HepG2 (cell line): ENCODE data around the gene TM4SF5. TPM values are rescaled to one million over a fixed set of nuclear protein-coding genes. Genes with fewer than 3 reads are reported as not detected.

Experiments
- EHMT2 ChIP-seq: fragments of 200-600 bp; sonication (generic); IDR thresholded peaks from 2 replicates; pipeline ENCODE4 v1.7.0; 2017; ENCODE audit warnings: antibody characterized with exemption, low read depth, low read length, borderline replicate concordance
- FOXP1 ChIP-seq, 2 experiments: fragments of 450-650 bp in 1 of 2; IDR thresholded peaks; 2 replicates each; pipeline ENCODE4 v1.6.1; 2017 to 2018; ENCODE audit warnings: antibody characterized with exemption in 1 of 2
- IKZF1 ChIP-seq: fragments of 450-650 bp; IDR thresholded peaks from 2 replicates; pipeline ENCODE4 v1.7.1; 2016
- PCBP1 ChIP-seq: fragments of 200-400 bp; formaldehyde crosslinking; IDR thresholded peaks from 2 replicates; pipeline ENCODE4 v1.6.1; 2017; ENCODE audit warnings: mild to moderate bottlenecking, low read depth, low read length, borderline replicate concordance
- PHF21A ChIP-seq: sonication (generic); formaldehyde crosslinking; IDR thresholded peaks from 2 replicates; pipeline ENCODE4 v1.5.0; 2020; ENCODE audit warnings: mild to moderate bottlenecking, missing genetic modification reagents
- RBAK ChIP-seq: sonication (generic); formaldehyde crosslinking; IDR thresholded peaks from 2 replicates; pipeline ENCODE4 v1.5.1; 2020; ENCODE audit warnings: mild to moderate bottlenecking, missing genetic modification reagents
- RORA ChIP-seq: sonication (generic); formaldehyde crosslinking; IDR thresholded peaks from 2 replicates; pipeline ENCODE4 v1.5.0; 2020; ENCODE audit warnings: mild to moderate bottlenecking, missing genetic modification reagents, moderate library complexity
- SATB2 ChIP-seq: sonication (generic); formaldehyde crosslinking; IDR thresholded peaks from 2 replicates; pipeline ENCODE4 v1.5.0; 2020; ENCODE audit warnings: missing genetic modification reagents
- TBP ChIP-seq: sonication (generic); formaldehyde crosslinking; IDR thresholded peaks from 2 replicates; pipeline ENCODE4 v1.5.0; 2020; ENCODE audit warnings: missing genetic modification reagents
- TOPORS ChIP-seq: sonication (generic); formaldehyde crosslinking; IDR thresholded peaks from 2 replicates; pipeline ENCODE4 v1.8.0; 2023; ENCODE audit warnings: mild to moderate bottlenecking, missing genetic modification reagents
- ZBTB14 ChIP-seq: sonication (generic); formaldehyde crosslinking; IDR thresholded peaks from 2 replicates; pipeline ENCODE4 v1.4.0; 2020; ENCODE audit warnings: missing genetic modification reagents
- ZFP41 ChIP-seq: sonication (generic); formaldehyde crosslinking; IDR thresholded peaks from 2 replicates; pipeline ENCODE4 v1.4.0; 2020; ENCODE audit warnings: mild to moderate bottlenecking, missing genetic modification reagents, borderline replicate concordance
- ZNF280B ChIP-seq: sonication (generic); formaldehyde crosslinking; IDR thresholded peaks from 2 replicates; pipeline ENCODE4 v1.5.0; 2020; ENCODE audit warnings: missing genetic modification reagents, mild to moderate bottlenecking, borderline replicate concordance
- ZNF558 ChIP-seq: sonication (generic); formaldehyde crosslinking; IDR thresholded peaks from 2 replicates; pipeline ENCODE4 v1.9.0; 2022; ENCODE audit warnings: mild to moderate bottlenecking, missing genetic modification reagents, borderline replicate concordance
- ZNF589 ChIP-seq: sonication (generic); formaldehyde crosslinking; conservative IDR thresholded peaks from 2 replicates; pipeline ENCODE4 v1.8.0; 2022; ENCODE audit warnings: mild to moderate bottlenecking, moderate library complexity, missing genetic modification reagents
- ZNF652 ChIP-seq: IDR thresholded peaks from 2 replicates; pipeline ENCODE4 v1.6.1; 2016; ENCODE audit warnings: low read depth, borderline replicate concordance
- ZNF781 ChIP-seq: sonication (generic); formaldehyde crosslinking; IDR thresholded peaks from 2 replicates; pipeline ENCODE4 v1.5.1; 2020; ENCODE audit warnings: borderline replicate concordance, mild to moderate bottlenecking, missing genetic modification reagents; ENCODE audit errors: not compliant biosample characterization
- polyA plus RNA-seq, 8 experiments: library from polyadenylated mRNA; depleted of rRNA in 3 of 8; stranded (reverse) in 7 of 8; unstranded in 1 of 8; fragments of >200 nt; fragmentation: Illumina TruSeq in 4 of 8; extraction: Trizol in 4 of 8; gene quantifications; 2 replicates each; pipeline versions ENCODE4 v1.2.1 to v1.2.3, GENCODE V29; 2011 to 2016; ENCODE audit warnings: low read depth in 4 of 8, missing spikeins in 1 of 8, mixed read lengths in 1 of 8; ENCODE audit not compliant: insufficient read depth in 1 of 8
- total RNA-seq, 5 experiments: library from RNA; depleted of rRNA; stranded (reverse); fragments of >200 nt; fragmentation: Illumina TruSeq; extraction: Trizol; gene quantifications; 2 replicates each; pipeline ENCODE4 v1.2.3, GENCODE V29; 2016; ENCODE audit warnings: low read depth in 1 of 5
- TF ChIP-seq, protein P1 (sequence below): sonication (generic); formaldehyde crosslinking; IDR thresholded peaks from 2 replicates; pipeline ENCODE4 v1.9.0; 2021; ENCODE audit warnings: missing genetic modification reagents, borderline replicate concordance
- TF ChIP-seq, protein P2 (sequence below): sonication (generic); formaldehyde crosslinking; IDR thresholded peaks from 2 replicates; pipeline ENCODE4 v1.5.0; 2020; ENCODE audit warnings: mild to moderate bottlenecking, missing genetic modification reagents, moderate library complexity

The TM4SF5 gene
- total and polyA plus RNA-seq, 2 of the 13 experiments (the other 11 are each of a cell fraction or from before 2014, with no cell fraction given): 30.1 to 126 TPM

DNA sequence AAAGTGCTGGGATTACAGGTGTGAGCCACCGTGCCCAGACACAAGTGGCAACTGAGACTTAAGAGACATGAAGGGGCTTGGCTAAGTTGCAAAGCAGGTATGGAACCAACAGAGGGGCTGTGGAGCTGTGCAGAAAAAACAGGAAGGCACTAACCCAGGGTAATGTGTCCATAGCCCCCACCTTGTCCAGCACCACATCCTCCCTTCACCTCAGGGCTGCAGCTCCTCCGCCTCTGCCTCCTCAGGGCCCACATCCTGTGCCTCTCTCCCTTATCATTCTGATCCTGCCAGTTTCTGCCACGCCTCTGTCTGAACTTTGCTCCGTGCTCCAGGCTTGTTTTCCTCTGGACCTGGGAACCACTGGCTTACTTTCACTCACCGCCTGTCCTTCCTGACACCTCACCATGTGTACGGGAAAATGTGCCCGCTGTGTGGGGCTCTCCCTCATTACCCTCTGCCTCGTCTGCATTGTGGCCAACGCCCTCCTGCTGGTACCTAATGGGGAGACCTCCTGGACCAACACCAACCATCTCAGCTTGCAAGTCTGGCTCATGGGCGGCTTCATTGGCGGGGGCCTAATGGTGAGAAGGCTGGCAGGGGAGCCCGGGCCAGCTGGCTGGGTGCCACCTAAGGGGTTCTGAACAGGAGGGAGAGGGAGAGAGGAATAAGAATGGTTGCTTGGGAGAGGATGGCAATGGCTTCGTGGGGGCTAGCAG lies at the start of gene TM4SF5 (continued):
- TF ChIP-seq, protein P1, sequence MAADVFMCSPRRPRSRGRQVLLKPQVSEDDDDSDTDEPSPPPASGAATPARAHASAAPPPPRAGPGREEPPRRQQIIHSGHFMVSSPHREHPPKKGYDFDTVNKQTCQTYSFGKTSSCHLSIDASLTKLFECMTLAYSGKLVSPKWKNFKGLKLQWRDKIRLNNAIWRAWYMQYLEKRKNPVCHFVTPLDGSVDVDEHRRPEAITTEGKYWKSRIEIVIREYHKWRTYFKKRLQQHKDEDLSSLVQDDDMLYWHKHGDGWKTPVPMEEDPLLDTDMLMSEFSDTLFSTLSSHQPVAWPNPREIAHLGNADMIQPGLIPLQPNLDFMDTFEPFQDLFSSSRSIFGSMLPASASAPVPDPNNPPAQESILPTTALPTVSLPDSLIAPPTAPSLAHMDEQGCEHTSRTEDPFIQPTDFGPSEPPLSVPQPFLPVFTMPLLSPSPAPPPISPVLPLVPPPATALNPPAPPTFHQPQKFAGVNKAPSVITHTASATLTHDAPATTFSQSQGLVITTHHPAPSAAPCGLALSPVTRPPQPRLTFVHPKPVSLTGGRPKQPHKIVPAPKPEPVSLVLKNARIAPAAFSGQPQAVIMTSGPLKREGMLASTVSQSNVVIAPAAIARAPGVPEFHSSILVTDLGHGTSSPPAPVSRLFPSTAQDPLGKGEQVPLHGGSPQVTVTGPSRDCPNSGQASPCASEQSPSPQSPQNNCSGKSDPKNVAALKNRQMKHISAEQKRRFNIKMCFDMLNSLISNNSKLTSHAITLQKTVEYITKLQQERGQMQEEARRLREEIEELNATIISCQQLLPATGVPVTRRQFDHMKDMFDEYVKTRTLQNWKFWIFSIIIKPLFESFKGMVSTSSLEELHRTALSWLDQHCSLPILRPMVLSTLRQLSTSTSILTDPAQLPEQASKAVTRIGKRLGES: no peak
- 0 out of 2 replicates have a peak, but pooled peaks have one; percentile 43 for TF ChIP-seq ZNF589 (CRISPR knock-in tag)
- no peak for TF ChIP-seq IKZF1
- TF ChIP-seq ZFP41 (CRISPR knock-in tag): 0 out of 2 replicates have a peak, but pooled peaks have one; percentile 38
- no peak for TF ChIP-seq FOXP1 (IDR thresholded peaks at IDR 0.05)
- peak; percentile 82 for TF ChIP-seq FOXP1 (CRISPR knock-in tag; IDR thresholded peaks at IDR 0.05)
- TF ChIP-seq ZNF652 (CRISPR knock-in tag): peak; percentile 28; the same call in 1 of the 2 replicates
- TF ChIP-seq ZBTB14 (CRISPR knock-in tag): 0 out of 2 replicates have a peak, but pooled peaks have one; percentile 20
- TF ChIP-seq PCBP1: peak; percentile 63; the same call in 1 of the 2 replicates
- no peak for TF ChIP-seq RORA (CRISPR knock-in tag)
- no peak; the same call in 1 of the 2 replicates for TF ChIP-seq ZNF280B
- TF ChIP-seq, protein P2, sequence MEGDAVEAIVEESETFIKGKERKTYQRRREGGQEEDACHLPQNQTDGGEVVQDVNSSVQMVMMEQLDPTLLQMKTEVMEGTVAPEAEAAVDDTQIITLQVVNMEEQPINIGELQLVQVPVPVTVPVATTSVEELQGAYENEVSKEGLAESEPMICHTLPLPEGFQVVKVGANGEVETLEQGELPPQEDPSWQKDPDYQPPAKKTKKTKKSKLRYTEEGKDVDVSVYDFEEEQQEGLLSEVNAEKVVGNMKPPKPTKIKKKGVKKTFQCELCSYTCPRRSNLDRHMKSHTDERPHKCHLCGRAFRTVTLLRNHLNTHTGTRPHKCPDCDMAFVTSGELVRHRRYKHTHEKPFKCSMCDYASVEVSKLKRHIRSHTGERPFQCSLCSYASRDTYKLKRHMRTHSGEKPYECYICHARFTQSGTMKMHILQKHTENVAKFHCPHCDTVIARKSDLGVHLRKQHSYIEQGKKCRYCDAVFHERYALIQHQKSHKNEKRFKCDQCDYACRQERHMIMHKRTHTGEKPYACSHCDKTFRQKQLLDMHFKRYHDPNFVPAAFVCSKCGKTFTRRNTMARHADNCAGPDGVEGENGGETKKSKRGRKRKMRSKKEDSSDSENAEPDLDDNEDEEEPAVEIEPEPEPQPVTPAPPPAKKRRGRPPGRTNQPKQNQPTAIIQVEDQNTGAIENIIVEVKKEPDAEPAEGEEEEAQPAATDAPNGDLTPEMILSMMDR (CRISPR knock-in tag): peak; percentile 41
- TF ChIP-seq TBP: no peak; the same call in 1 of the 2 replicates
- no peak for TF ChIP-seq ZNF781 (CRISPR knock-in tag)
- TF ChIP-seq PHF21A: peak; percentile 88
- TF ChIP-seq EHMT2: no peak
- TF ChIP-seq ZNF558 (CRISPR knock-in tag): peak; percentile 72; the same call in 1 of the 2 replicates
- TF ChIP-seq TOPORS (CRISPR knock-in tag): peak; percentile 82; the same call in 1 of the 2 replicates
- TF ChIP-seq RBAK (CRISPR knock-in tag): no peak
- TF ChIP-seq SATB2 (CRISPR knock-in tag): 0 out of 2 replicates have a peak, but pooled peaks have one; percentile 81
